Hematopoietic multipotent progenitor cell treated with erythropoietin and hydrocortisone succinate and interleukin-3 and kit ligand, for 17 days (in vitro differentiated cells): ENCODE results near the gene FAM83D.
"Not testable (repeated sequence)": the region's sequence is repeated elsewhere in the genome, so short reads cannot be mapped to it uniquely, and the experiment has no call there.

ENCODE experiments used
- DNase-seq: peaks from one replicate; pipeline ENCODE4 v3.0.0-alpha.2; 2015; ENCODE audit warnings: low spot score

Gene FAM83D

DNA sequence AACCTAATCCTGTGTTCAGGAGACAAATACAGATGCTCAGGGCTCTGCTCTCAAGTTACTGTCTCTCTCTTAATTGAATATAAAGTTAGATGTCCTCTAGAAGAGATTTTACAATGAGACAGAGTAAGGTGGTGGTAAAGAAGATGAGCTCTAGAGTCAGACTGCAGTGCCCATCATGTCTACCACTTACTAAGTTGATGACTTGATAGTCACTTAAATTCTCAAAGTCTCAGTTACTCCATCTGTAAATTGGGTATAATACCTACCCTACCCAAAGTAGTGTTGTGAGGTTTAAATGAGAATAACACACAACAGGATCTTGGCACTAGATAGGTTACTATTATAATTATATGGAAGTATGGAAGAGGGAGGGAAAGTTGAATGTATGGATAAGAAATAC, 37.5 kb downstream of the FAM83D start:
- DNase-seq = no peak

DNA sequence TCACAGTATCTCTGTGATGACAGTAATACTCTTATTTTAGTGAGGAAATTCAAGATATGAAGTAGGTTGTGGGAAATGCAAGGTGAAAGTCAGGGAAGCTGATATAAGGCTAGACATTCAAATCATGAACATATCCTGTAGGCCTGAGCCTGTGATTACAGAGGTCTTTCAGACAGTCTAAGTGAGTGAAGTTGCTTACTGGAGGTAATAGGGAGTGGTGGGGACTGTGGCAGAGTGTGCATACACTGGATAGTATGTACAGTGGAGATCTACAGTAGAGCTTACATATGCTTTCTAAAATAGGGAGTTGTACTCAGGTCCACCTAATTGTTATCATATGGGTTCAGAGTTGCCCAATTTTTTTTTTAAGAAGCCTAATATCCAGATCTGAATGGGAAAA, 39.0 kb downstream of the FAM83D start:
- no peak for DNase-seq

DNA sequence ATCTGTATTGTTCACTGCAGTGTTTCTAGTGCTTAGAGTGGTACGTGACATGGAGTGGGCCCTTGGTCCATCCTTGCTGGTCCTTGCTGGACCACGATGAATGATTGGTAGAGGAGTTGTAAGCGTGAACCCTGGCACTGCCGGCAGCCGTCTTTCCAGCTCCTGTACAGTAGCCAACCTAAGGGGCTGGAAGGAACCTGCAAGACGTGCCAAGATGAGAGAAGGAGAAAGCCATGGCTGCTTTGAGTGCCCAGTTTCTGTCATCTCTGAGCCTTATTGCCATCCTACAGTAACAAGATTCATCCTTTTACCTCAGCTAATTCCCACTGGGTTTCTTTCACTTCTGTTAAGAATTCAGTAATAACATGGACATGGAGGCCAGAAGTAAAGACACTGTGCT, 41.9 kb downstream of the FAM83D start:
- no peak for DNase-seq

DNA sequence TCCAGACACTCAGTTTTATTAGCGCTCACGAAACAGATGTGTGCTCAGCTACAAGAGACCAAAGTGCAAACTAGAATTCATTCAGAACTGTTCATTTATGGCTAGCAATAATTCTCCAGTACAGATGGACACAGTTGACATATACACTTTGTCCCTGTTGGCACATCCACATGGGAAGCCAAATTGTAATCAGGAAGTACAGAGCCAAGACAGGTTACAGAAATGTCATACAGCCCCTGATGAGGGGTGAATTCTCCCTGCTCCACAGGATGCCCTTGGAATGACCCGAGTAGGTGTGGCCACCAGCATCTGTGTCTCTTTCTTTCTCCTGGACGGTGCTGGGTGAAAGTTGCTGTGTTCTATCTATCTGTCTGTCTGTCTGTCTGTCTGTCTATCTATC, 43.5 kb downstream of the FAM83D start:
- DNase-seq = no peak

DNA sequence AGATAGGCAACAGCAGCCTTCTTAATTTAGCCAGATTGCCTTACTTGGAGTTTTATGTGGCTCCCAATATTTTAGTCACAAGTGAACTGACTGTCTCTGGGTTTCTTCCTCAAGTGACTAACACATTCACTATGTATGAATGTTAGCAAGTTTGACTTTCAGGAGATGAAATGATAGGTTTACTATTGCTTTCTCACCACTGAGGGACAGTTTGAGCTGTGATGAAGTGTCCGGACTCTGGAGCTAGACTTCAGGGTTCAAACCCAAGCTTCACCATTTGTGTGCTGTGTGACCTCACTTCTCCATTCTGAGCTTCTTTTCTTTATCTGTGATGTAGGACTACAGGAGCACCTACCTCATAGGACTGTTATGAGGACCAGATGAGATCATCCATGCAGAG, 44.1 kb downstream of the FAM83D start:
- DNase-seq = no peak

DNA sequence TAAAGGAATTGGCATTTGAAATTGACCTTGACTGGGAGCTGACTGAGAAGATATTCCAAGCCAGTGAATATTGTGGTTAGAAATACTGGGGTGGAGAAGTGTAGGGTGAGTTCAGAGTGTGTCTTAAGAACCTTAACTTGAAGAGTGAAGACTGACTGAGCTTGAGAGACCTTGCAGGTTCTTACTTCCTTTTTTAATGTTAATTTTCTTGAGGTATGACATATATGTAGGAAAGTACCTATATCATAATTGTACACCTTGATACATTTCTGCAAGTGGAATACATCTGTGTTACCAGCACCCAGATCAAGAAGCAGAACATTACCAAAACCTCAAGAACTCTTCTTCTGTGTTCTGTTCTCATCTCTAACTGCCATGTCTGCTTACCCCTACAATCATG, 46.9 kb downstream of the FAM83D start:
- DNase-seq = no peak

DNA sequence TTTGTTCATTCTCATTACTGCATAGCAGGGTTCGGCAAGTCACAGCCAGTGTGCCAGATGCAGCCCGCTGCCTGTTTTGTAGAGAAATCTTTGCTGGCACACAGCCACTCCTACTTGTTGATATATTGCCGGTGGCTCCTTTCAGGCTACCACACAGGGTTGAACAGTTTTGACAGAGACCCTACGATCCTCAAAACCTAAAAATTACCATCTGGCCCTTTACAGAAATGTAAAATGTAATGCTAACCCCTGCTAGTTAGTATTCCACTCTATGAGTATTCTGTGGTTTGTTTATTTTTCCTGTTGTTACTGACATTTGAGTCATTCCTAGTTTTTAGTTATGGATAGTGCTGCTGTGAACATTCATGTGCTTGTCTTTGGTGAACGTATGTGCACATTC, 47.4 kb downstream of the FAM83D start:
- DNase-seq = no peak

DNA sequence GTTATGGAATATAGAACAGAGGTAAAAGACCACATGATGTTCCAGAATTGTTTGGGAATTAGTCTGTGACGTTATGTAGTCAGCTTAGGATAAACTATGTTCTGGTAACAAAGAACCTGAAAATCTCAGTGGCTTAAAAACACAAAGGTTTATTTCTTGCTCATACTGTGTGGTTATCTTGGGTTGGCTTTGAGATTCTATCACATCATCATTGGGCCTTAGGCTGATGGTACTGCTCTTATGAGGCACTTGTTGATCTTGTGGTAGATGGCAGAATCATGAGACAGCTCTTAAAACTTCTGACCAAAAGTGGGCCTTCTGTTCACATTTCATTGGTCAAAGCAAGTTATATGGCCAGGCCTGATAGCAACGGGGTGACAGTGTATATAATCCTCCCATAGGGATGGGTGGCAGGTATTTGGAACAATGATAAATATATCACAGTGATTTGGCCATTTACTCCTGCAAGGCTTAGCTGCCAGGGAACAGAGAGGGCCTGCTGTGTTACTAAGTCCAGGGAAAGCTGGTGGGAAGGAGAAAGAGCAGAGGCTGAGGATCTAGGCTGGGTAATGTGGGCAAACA, 49.4 kb downstream of the FAM83D start:
- DNase-seq = no peak

DNA sequence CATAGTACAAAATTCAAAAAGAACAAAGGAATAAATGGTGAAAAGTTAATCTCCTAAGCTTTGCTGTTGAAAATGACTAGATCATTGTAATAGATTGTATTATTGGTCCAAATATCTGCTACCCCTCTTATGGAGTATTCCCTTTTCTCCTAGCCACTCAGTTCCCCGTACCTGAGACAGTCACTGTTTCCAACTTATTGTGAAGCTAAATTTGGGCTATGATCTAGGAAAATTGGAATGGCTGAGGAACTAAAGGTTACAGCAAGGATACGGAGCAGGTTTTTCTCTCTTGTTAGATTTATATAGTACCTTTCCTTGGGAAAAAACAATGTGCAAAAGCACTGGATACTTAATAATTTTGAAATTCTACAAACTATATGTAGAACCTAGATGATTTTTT, 53.2 kb downstream of the FAM83D start:
- no peak for DNase-seq

DNA sequence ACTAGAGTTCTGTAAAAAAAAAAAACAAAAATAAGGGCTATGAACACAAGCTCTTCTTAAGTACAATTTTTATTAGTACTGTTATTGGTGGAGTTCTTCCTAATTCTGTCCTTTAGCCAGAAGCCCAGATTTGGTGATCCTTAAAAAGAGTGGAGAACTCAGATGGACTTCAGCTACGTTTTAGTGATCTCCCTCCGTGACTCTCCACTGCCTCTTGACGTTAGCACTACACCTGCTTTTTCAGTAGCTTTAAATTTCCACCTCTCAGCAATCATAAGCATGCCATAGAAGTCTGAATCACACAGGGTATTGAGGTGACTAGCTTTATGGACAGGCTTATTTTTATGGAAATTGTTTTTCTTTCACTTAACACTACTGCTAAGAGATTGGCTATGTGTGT, 53.6 kb downstream of the FAM83D start:
- no peak for DNase-seq

DNA sequence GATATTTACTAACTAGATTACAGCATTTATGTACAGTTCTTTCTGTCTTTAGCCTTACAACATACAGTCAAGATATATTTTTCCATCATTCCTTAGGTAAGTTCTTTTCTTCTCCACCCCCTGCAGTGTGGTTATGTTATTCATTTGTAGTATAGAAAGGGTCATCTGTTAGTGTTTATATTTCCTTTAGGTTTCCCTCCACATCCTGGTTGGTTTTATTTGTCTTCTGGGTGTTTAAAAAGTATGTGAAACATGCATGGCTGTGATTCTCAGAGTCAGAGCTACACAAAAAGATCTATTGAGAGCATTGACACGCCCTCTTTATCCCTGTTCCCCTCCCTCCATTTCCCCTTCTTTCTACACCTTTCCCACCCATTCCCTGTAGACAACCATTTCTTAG, 56.1 kb downstream of the FAM83D start:
- DNase-seq = no peak

DNA sequence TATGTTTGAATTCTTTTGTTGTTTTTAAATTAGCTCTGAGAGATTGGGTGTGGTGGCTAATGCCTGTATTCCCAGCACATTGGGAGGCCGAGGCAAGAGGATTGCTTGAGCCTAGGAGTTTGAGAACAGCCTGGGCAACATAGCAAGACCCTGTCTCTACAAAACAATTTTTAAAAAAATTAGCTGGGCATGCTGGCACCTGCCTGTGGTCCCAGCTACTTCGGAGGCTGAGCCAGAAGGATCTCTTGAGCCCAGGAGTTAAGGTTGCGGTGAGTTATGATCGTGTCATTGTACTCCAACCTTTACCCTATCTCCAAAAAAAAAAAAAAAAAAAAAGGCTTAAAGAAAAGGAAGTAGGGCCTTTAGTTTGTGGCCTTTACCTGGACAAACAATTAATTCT, 58.8 kb downstream of the FAM83D start:
- DNase-seq = no peak

DNA sequence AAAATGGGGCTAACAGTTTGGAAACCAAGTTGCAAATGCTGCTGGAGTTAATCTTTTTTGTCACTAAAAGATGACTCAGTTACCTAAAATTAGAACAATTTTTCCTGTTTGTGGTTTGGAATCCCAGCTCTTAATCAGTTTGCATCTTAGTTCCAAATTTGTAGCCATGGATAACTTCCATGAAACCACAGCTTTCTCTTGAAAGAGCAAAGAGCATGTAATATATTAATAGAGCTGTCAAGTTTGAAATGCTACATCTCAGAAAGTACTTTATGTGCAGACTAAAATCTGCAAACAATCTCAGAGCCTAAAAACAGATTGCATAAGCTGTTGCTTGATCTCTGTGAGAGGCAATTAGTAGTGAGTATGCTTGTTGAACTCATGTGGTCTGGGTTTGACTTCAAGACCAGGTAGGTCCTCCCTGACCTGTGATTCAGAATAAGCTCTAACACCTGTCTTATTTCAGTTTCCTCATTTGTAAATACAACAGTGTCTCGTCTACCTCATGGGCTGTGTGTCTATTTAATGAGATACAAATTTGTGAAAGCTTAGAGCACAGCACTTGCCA, 59.5 kb downstream of the FAM83D start:
- DNase-seq = no peak

DNA sequence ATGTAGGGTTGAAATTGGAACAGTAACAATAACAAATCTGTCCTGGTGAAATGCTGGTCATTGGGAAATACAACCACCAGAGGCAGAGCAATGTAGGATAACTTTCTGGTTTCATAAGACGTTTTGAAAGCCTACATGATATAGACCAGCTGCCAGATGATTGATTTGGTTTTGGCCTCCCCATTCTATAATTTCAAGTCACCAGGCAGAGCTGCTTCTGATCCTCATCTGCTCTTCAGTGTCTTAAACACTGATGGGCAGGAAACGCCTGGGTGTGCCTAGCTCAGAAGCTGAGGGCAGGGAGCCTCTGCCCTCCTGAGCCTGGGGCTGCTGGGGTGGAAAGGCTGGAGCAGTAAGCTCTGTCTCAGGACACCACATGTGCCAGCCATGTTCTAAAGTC, 60.4 kb downstream of the FAM83D start:
- DNase-seq = no peak

DNA sequence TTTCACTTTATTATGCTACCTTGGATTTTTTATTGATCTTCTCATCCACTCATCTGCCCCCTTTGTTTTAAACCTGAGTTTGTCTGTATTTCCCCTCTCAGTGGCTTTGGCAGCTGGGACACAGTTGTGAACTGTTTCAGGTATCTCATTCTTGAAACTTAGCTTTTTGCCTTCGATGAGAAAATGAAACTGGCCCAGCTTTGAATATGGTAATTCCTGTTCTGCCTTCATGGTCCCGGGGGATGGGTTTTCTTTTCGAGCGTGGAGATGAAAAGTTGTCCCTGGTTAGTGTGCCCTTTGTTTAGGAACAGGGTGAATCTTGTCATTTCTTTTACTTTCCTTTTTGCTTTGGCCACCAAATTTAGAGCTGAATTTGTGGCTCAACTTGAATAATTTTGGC, 61.6 kb downstream of the FAM83D start:
- no peak for DNase-seq

DNA sequence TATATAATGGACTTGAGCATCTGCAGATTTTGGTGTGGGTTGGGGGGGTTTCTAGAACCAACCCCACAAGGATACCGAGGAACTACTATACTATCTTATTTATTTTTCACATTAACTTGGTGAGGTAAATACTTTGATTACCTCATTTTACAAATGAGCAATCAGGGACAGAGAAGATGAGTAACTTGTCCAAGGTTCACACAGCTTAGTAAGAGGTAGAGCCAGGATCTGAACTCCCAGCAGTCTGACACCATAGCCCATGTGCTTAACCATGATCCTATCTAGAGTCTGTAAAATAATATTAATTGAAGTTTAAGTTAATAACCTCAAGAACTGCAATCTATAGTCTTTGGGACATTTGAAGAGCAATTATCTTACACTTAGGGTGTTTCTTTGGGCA, 64.5 kb downstream of the FAM83D start:
- no peak for DNase-seq

DNA sequence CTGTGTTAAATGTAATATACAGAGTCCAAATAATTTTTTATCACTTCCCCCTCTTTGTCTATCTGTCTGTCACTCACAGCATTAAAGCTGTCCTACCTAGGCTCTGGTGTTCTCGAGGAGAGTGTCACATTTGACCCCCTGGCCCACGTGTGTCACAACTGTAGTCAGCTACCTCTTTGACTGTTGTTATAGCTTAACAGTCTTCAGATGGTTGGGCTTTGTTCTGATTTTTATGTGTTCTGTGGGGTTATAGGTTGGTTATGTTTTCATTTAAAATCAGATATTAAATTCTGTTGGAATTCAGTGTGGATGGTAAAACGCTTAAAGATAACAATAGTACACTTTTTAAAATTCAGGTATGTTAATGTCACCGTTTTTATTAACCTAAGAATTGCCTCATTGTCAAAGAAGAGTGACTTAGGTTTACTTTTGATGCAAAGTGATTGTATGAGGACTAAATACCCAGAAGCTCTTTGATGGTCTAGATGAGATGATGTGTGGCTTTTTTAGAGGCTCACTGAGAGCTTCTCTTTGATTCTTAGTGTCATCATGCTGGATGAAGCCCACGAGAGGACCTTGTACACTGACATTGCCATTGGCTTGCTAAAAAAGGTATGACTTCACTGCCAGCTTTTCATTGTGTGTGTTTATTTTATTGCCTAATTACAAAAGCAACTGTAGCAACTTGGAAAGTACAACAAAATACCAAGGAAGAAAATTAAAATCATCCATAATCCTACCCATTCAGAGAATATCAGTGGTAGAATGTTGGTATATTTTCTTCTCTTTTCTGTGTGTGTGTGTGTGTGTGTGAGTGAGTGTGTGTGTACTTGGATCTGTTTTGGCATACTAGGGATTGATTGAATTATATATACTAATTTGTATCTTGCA, 65.8 kb downstream of the FAM83D start:
- no peak for DNase-seq

DNA sequence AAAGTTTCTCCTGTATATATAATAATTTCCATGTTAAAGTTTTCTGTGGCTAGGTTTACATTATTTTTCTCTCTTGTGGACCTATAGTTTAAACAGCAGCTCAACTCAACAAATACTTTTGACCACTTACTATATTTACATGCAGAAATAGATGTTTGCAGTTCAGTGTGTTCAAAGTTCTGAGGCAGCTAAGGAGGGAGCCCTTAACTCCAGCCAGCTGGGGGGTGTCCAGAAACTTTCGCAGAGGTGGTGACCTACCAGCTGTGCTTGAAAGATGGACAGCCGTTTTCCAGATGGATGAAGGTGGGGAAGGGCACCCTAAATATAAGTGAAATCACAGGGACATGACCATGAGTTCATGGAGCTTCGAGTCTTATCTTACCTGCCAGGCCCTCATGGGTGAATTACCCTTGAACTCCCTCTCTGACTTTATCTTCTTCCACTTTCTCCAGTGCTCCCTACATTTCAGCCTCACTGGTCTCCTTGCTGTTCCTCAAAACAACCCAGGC, 69.4 kb downstream of the FAM83D start:
- no peak for DNase-seq

DNA sequence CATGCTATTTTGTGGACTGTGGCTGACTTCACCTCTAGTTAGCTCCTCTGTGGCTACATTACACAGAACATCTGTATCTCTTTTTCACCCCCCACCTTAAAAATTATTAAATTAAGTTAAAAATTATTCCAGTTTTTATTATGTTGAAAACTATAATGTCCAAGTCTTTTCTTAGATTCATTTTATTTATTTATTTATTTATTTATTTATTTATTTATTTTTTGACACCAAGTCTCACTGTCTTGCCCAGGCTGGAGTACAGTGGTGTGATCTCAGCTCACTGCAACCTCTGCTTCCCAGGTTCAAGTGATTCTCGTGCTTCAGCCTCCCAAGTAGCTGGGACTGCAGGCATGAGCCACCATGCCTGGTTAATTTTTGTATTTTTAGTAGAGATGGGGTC, 70.6 kb downstream of the FAM83D start:
- not testable (repeated sequence) for DNase-seq

DNA sequence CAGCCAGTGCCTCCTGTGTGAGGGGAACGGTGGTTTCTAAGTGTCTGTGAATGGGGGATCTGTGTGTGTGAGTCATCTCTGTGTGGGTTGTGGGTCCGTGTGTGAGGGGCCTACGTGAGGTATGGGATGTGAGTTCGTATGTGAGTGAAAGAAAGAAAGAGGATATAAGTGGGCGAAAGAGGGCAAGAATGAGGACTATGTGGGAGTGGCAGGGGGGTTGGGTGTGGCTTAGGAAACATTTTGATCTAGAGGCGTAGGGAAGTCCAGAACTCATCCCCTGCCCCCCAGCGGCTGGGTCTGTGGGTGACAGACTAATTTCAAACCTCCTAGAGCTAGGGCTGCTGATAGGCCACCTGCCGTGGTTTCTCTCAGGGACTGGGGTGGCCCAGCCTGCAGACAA, 71.4 kb downstream of the FAM83D start:
- DNase-seq = no peak

DNA sequence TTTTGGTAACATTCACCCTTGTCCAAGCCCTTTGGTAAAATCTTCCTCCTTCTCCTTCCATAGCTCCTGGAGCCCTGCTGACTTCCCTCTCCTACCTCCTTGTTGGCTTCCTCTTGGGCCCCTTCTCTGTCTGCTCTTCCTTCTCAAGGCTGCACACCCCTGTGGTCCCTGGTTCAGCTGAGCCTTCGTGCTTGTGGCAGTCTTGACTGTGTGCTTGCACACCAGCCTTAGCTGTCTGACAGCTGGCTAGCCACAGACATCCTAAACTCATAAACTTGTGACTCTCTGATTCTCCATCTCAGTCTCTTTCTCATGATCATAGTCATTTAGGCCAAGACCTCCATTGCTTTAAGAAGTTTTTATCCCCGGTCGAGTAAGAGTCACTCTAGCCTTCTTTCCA, 73.0 kb downstream of the FAM83D start:
- DNase-seq = no peak

DNA sequence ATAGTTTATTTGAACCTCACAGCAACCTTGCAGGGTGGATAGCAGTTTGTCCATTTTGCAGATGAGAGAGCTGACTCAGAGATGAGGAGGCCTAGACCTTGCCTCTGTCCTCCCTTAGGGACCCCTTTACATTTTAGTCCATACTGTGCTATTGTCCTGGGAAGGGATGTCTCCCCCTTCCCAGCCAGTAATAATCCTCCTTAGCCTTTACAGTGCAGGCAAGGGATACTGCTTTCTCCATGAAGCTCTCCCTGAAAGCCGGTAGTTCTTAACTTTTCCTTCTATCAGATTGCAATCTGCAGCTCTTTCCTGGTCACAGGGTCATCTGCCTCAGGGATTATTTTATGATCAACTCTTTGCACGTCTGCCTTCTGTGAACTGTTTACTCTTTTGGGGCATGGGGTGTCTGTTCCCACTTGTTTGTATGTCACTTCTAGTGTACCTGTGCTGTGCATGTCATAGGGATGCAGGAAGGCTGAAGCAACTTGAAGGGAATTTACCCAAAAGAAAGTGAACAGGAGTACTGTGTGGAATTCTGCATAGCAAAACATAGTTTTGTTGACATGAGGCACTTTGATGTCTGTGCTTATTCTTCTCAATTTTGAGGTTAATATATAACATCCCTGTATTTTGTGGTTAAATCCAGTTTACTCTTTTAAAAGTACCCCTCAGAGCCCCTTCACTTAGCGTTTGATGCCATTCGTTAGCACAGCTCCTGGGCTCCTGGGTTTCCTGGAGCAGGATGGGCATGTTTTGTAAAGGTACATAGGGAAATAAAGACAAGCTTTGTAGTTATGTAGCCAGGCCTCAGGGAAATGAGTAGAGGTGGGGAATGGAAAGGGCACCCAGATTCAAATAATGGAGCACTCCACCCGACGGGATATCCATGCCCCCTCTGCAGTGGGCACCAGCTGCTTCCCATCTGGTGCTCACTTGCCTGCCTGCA, 74.0 kb downstream of the FAM83D start:
- DNase-seq = no peak
